Neutrophil (primary cell): ENCODE measurements around the gene ARHGAP11A.

Experiments used
- H3K27ac ChIP-seq: fragments of 200-600 bp; sonication (generic); 2 replicates; pipeline ENCODE4 v1.5.1; 2016; ENCODE audit warnings: mild to moderate bottlenecking, moderate library complexity
- H3K27me3 ChIP-seq: fragments of 200-600 bp; sonication (generic); 2 replicates; pipeline ENCODE4 v1.6.0; 2016; ENCODE audit warnings: mild to moderate bottlenecking
- H3K36me3 ChIP-seq: fragments of 200-600 bp; sonication (generic); 2 replicates; pipeline ENCODE4 v1.5.1; 2017
- H3K4me1 ChIP-seq, 2 experiments: fragments of 200-600 bp in 1 of 2; sonication (generic) in 1 of 2; 1 replicate in 1 of 2; 2 replicates in 1 of 2; pipeline versions ENCODE4 v1.5.1 to v1.6.1; 2013 to 2016; ENCODE audit warnings: low read depth in 1 of 2, low read length in 1 of 2, mild to moderate bottlenecking in 1 of 2, moderate library complexity in 1 of 2; ENCODE audit not compliant: control insufficient read depth in 1 of 2, insufficient read depth in 1 of 2
- H3K4me3 ChIP-seq, 2 experiments: fragments of 200-600 bp in 1 of 2; sonication (generic) in 1 of 2; 1 replicate in 1 of 2; 2 replicates in 1 of 2; pipeline ENCODE4 v1.5.1; 2013 to 2016; ENCODE audit warnings: low read depth in 1 of 2, low read length in 1 of 2, mild to moderate bottlenecking in 1 of 2, moderate library complexity in 1 of 2
- H3K9me3 ChIP-seq: fragments of 200-600 bp; sonication (generic); 2 replicates; pipeline ENCODE4 v1.5.1; 2016
- TF ChIP-seq, protein P1 (sequence below): fragments of 200-600 bp; sonication (generic); IDR thresholded peaks from 2 replicates; pipeline ENCODE4 v1.5.1; 2016; ENCODE audit warnings: antibody characterized with exemption

Gene ARHGAP11A

DNA sequence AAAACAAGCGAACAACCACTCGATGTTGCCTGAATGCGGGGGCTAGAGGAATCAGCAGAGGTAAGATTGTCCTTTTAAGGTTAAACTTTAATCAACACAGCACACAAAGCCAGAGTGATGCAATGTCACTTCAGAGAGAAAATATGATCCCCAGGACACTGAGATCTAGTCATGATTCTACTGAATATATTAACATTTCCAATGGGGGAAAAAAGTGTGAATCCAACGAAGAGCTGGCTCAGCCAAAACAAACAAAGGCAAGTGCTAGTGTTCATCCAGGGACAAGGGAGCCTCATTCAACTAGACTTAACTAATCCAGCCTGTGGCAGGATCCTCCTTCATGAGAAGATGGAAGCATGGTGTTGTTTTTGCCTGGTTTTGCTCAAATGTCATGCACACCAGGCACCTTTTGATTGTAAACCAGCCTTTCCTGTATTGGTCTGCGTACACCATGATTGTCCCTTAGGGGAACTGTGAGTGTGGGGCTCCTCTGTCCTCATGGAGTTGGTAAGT lies 62.0 kb downstream of the ARHGAP11A start:
- Histone ChIP-seq H3K4me3 (no peak overlapping the region), H3K4me1 (peaks cover 7 to 19% of the 10 kb centered on the region in 2 experiments), H3K27me3 (no peaks in the 10 kb centered on the region), H3K9me3 (no peaks in the 10 kb centered on the region), H3K27ac (no peak overlapping the region), H3K36me3 (no peaks in the 10 kb centered on the region)
- TF ChIP-seq, protein P1, sequence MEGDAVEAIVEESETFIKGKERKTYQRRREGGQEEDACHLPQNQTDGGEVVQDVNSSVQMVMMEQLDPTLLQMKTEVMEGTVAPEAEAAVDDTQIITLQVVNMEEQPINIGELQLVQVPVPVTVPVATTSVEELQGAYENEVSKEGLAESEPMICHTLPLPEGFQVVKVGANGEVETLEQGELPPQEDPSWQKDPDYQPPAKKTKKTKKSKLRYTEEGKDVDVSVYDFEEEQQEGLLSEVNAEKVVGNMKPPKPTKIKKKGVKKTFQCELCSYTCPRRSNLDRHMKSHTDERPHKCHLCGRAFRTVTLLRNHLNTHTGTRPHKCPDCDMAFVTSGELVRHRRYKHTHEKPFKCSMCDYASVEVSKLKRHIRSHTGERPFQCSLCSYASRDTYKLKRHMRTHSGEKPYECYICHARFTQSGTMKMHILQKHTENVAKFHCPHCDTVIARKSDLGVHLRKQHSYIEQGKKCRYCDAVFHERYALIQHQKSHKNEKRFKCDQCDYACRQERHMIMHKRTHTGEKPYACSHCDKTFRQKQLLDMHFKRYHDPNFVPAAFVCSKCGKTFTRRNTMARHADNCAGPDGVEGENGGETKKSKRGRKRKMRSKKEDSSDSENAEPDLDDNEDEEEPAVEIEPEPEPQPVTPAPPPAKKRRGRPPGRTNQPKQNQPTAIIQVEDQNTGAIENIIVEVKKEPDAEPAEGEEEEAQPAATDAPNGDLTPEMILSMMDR, result no peak

DNA sequence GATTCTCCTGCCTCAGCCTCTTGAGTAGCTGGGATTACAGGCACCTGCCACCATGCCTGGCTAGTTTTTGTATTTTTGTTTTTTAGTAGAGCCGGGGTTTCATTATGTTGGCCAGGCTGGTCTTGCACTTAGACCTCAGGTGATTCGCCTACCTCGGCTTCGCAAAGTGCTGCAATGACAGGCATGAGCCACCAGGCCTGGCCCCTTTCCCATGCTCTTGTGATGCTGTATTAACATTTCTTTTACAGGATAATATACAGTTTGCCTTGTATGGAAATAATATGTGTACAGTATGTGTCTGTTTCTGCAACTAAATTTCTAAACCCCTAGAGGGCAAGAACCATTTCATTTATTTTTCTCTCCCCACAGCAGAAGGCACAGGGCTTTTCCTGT lies 64.0 kb downstream of the ARHGAP11A start:
- no peak overlapping the region for H3K27ac ChIP-seq
- H3K36me3 ChIP-seq, result no peaks in the 10 kb centered on the region
- H3K4me3 ChIP-seq, result no peak overlapping the region
- TF ChIP-seq, protein P1, result no peak
- no peaks in the 10 kb centered on the region for H3K9me3 ChIP-seq
- peaks cover 8% of the 10 kb centered on the region for H3K27me3 ChIP-seq
- H3K4me1 ChIP-seq, result peaks cover 7 to 19% of the 10 kb centered on the region in 2 experiments

DNA sequence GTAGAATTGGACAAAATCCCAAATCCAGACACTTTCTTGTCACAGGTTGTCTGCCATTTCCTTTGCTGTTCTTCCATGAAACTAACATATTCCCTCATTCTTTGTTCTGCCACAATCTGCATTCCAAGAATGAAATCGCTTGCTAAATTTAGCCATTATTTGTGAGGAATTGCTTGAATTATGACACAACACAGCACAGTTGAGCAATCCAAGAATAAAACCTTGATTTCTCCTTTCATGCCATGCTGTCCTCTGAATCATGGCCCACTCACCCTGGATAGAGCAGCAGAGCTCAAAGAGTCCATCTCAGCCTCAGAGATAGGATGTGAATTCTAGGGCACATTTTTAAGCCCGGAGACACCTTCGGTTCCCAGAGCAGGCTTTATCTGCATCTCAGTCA lies 67.3 kb downstream of the ARHGAP11A start:
- Histone ChIP-seq H3K27ac (no peak overlapping the region), H3K4me3 (no peak overlapping the region), H3K4me1 (no peaks in the 10 kb centered on the region), H3K27me3 (peaks cover 31% of the 10 kb centered on the region), H3K36me3 (no peaks in the 10 kb centered on the region), H3K9me3 (no peaks in the 10 kb centered on the region)
- TF ChIP-seq, protein P1, result no peak

DNA sequence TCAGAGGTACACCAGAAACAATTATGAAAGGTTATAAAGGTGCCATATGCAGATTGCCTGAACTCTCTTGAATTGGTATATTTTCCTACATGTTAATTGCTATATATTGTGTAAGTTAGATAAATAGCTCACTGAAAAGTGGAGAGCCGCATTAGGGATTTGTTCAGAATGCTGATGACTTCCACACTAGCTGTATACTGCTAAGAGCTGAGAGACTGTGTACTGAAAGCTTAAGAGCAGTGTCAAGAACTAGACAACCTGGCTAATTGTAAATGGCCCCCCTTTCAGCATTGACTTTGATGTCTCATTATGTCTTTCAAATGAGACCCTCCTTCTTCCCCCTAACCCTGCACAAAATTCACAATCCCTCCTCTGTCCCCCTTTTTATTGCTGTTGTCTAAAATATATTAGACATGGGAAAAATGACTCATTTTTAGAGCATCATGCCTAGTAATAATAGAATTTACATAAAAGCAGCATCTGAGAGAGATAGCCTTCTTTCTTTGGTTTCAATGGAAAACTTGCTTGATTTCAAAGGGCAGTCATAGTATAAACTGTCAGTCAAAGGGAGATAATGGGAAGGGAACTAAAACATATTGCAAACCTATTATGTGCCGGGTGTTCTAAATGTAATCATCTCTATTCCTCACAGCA lies 67.8 kb downstream of the ARHGAP11A start:
- Histone ChIP-seq H3K36me3 (no peaks in the 10 kb centered on the region), H3K4me1 (no peaks in the 10 kb centered on the region), H3K27me3 (peaks cover 31% of the 10 kb centered on the region), H3K27ac (no peak overlapping the region), H3K4me3 (no peak overlapping the region), H3K9me3 (no peaks in the 10 kb centered on the region)
- TF ChIP-seq, protein P1, result no peak

DNA sequence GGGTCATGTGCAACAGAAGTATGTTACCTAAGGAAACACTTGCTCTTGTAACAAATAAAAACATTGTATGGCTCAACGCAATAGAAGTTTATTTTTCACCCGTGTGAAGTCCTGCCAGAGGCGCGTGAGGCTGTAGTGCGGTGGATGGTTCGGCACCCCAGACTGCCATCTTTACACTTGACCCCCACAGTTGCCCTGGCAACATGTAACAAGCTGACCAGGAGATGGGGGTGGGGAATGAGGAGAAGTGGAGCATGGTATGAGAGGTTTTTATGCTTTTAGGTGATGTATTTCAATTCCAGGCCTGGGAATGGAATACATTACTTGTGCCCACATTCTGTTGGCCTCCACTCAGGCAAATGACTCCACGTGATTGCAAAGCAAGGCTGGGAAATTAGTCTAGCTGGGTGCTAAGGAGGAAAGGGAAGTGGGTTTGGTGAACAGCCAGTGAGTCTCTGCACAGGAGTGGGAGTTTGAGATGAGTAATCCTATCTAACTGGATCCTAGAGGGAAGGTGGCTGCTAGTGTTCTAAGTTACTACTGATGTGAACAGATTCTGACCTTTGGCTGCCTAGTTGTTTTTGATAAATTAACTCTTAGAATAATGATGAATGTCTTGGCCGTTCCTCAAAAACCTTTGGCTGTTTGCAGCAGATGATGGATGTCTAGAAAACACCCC lies 68.7 kb downstream of the ARHGAP11A start:
- TF ChIP-seq, protein P1, result no peak
- H3K27me3 ChIP-seq, result peaks cover 31% of the 10 kb centered on the region
- no peak overlapping the region for H3K27ac ChIP-seq
- H3K9me3 ChIP-seq, result no peaks in the 10 kb centered on the region
- no peaks in the 10 kb centered on the region for H3K4me1 ChIP-seq
- H3K4me3 ChIP-seq, result no peak overlapping the region
- H3K36me3 ChIP-seq, result no peaks in the 10 kb centered on the region
